SKM-1 (cell line): Measurements from ENCODE around the gene MPHOSPH9.

Experiments used
- DNase-seq: peaks from one replicate; lab custom pipeline; 2025; ENCODE audit not compliant: unreplicated experiment; lab: John Stamatoyannopoulos, UW

Gene MPHOSPH9

GRCh38 chr12:123131879-123132402 is 101.0 kb downstream of the MPHOSPH9 start:
- DNase-seq: no peak

GRCh38 chr12:123131291-123131832 is 101.6 kb downstream of the MPHOSPH9 start:
- no peak for DNase-seq

- no peak for DNase-seq
These were observed 103.3 kb downstream of the MPHOSPH9 start for GRCh38 chr12:123129621-123130020.

- no peak for DNase-seq
These were observed 105.8 kb downstream of the MPHOSPH9 start for GRCh38 chr12:123127182-123127495.

DNA sequence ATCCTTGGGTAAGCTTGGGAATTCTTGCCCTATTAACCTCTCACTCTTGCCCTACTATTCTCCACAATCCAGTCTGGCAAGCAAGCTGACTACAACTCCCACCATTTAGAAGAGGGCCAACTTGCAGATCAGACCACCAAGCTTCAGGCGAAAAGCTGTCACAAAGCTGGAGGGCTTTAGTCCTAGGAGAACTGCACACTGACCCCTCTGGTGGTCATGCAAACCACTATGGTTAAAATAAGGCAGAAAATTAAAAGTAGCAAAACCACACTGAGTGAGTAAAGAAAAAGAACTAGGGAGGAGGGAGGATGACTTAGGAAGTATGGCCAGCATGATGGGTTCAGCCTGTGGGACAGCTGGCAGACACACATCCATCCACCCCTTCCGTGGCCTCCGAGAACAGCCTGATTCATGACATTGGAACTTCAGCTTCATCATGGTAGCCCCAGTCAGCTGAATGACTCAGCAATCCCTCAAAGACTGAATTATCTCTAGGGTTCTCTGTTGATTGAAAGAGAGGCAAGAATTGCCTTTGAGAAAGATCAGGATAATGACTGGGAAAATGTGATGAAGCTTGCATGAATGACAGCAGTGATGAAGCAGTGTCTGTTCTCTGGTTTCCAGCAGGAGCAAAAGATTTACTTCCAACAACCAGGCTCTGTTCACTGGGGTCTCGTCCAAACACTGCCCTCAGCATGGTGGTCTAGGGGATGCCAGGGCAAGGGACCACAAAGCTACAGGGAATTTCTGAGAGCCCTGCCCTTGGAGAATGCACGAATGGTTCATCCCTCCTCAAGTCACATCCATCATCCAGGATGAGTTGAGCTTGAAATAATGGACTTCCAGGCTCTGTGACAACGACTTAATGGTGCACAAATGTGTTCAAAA is 106.4 kb downstream of the MPHOSPH9 start:
- no peak for DNase-seq

DNA sequence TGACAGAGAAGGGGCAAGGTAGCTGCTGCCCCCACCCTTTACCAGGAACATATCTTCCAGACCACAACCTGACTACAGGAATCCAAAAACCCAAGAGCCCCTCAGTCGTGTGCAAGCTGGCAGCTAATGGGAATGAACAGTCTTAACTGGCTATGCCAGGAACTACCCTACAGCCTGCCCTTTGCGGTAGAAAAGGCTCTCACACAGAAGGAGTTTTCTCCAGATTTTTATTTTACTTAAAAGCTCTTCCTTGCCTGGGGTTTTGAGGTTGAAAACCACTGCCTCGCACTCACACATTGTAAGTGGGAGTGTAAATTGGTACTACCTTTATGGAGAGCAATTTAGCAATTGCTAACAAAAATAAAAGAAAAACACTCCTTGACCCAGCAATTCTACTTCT is 110.3 kb downstream of the MPHOSPH9 start:
- DNase-seq: no peak

- DNase-seq: no peak
These were observed 111.3 kb downstream of the MPHOSPH9 start for GRCh38 chr12:123121670-123122069.

DNA sequence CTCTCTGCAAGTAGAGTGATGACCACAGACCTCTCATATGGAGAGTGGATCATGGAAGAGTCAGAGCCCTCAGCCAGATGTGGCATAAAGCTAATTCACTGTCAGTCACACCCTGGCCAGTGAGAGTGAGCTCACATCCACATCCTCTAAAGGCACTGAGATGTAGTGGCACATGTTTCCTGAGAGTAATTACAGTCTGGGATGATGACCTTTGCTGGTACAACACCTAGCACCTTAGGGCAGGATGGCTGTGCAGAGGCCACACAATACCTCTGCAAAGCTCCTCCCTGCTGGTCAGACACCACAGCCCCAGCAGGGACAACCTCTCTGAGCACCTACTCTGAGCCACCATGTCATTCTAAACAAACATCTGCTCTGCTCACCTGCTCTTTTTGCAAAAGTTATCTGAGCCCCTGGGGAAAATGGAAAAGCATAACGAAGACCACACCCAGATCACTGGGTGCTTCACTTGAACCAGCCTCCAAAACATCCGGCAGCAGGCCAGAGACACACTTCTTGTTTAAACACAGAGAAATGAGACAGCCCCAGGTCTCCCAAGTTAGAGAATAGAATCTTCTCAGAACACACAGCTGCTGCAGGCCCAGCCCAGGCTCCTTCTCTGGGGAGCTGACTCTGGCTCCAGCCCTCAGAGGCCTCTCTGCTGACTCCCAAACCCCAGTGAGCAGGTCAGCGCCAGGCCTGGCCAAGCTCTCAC is 112.3 kb downstream of the MPHOSPH9 start:
- no peak for DNase-seq

DNA sequence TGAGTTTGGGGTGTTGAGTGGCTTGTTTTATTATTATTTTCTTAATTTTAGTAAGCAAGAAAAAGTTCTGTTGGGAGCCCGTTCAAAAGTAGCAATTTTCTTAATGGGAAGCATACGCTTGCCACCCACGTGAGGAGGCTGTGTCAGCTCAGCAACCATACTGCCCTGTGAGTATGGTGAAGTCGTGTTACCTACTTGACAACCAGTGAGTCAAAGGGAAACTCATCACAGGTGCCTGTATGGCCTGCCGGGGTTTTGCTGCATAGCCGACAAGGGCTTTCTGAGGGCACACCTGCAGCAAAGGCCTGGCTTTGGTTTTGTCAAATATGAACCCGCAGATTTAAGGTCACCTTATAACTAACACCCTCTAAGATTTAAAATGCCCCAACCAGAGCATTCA is 113.1 kb downstream of the MPHOSPH9 start:
- no peak for DNase-seq

- DNase-seq: no peak
These were observed 114.4 kb downstream of the MPHOSPH9 start for GRCh38 chr12:123118497-123118896.

DNA sequence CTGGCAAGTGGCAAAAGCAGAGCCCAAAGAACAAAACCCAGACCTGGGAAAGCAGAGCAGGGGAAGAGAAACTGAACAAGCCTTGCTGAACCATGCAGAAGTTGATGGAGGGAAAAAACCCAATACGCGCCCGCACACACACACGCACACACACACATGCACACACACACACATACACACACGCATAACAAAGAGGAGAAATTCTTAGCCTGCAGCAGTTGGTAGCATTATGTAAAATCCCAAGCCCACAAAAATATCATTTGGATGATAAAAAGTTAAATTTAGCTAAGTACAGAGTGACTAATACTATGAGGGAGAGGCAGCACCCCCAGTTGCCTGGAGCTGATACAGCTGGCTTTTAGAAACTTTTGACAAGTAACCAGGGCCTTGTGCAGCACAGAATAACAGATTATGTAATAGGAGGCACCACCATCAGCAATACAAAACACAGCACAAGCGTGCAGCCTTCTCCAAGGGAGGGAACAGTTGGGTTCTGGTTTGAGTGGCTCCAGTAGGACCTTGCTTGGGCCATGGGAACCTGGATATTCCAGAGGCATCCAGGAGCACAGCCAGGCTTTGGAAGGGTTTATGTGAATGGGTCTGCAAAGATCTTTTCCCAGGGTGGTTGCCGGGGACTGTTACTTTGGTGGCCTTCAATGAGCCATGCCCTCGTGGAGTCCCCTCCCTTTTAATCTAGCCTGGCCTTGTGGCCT is 117.4 kb downstream of the MPHOSPH9 start:
- DNase-seq: no peak

DNA sequence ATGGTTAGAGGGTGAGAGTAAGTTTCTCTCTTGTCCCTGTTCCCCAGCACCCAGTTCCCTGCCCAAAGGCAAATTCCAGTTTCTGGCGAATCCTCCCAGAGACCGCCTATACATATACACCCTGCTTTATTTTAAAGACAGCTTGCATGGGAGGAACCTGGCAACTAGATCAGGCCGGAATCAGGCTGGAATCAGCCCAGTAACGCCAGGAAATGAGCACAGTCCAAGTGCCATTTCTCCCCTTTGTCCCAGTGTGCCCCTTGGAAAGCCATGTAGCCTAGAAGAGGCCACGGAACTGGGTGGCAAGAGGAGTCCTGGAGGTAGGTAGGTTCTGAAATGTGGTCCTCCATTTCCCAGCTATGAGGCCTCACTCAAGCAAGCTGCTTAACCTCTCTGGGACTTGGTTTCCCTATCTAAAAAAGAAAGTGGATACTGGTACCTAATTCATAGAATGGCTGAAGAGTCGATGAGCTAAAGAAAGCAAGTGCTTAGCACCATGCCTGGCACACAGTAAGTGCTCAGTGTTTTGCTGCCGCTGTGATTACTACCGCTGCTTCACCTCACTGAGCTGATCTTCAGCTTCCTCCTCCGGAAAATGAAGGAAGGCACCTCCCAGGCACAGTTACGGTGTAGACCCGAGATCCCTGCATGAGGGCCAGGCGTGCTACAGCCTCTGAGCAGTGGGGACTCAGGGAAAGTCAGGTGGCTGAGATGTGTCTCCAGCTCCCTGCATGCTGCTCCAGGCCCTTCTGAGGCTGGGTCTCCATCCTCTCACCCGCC is 118.4 kb downstream of the MPHOSPH9 start:
- DNase-seq: no peak

- no peak for DNase-seq
These were observed 119.9 kb downstream of the MPHOSPH9 start for GRCh38 chr12:123113026-123113425.

- no peak for DNase-seq
These were observed 121.3 kb downstream of the MPHOSPH9 start for GRCh38 chr12:123111498-123112165.

GRCh38 chr12:123109319-123109772 is 123.6 kb downstream of the MPHOSPH9 start:
- no peak for DNase-seq

GRCh38 chr12:123108682-123109066 is 124.3 kb downstream of the MPHOSPH9 start:
- DNase-seq: no peak

- DNase-seq: no peak
These were observed 124.8 kb downstream of the MPHOSPH9 start for GRCh38 chr12:123107926-123108681.

DNA sequence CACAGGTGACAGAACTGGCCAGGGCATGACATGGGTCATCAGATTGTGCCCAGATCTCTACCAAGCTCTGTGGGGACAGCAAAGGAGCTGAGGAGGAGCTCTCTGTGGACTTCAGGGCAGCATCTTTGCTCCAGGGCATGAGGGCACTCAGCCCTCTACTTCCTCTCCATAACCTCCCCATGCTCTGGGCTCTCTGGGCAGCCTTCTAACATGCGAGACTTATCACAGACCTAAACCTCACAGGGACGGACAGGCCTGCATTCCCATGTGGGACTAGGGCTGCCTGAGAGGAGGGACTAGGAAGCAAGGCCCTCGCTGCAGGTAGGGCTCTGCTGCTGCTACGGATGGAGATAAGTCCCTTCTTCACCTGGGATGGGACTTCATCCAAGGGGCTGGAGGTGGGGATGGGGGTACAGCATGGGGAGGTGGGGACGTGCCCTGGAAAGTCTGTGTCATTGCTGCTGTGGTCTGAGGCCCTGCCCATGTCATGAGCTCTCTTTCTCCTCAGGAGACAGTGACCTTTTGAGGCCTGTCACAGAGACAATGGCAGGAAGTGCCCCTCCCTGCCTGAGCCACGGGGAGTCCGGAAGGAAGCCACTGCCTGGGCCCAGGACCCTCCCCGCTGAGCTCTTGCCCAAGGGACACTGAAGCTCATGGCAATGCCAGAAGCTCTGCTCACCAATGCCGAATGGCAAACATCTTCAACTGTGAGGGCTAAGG is 126.1 kb downstream of the MPHOSPH9 start:
- peak; percentile 39 for DNase-seq
